ENCODE results near the gene C20orf173. TPM values are rescaled to one million over a fixed set of nuclear protein-coding genes. Genes with fewer than 3 reads are reported as not detected.

The C20orf173 gene
- total RNA-seq, 1 experiment from 2014 or later = not detected

GRCh38 chr20:35556871-35557270 lies 27.4 kb upstream of the C20orf173 start:
- DNase-seq (ENCODE audit: low read depth, low spot score) = no peak
- intact Hi-C loops (cut with micrococcal nuclease) = no loop called here
- Histone ChIP-seq H3K9ac (ENCODE audit: low read length) (no peak overlapping the region), H3K9me3 (ENCODE audit: control insufficient read depth in 1 of 2, insufficient read depth in 1 of 2, low read depth in 1 of 2, low read length in 2 of 2) (no peaks in the 10 kb centered on the region), H3K27me3 (ENCODE audit: insufficient read depth, low read length) (no peaks in the 10 kb centered on the region), H2AFZ (ENCODE audit: low read depth, low read length, poor library complexity, severe bottlenecking) (no peak overlapping the region), H3K9me2 (ENCODE audit: insufficient read depth) (no peaks in the 10 kb centered on the region), H3K4me2 (ENCODE audit: low read length) (no peak overlapping the region), H4K20me1 (ENCODE audit: insufficient read depth) (no peaks in the 10 kb centered on the region), H3K36me3 (ENCODE audit: control insufficient read depth in 1 of 2, insufficient read depth in 2 of 2, low read length in 2 of 2) (peaks cover 29 to 39% of the 10 kb centered on the region in 2 experiments; a peak in 3 of 4 replicates), H3K79me2 (ENCODE audit: insufficient read depth, low read length) (no peaks in the 10 kb centered on the region), H3K4me1 (ENCODE audit: control insufficient read depth in 1 of 2, insufficient read depth in 2 of 2, low read length in 2 of 2) (no peaks in the 10 kb centered on the region; a peak in 1 of 4 replicates), H3K4me3 (replicated peaks in 1 of 2; ENCODE audit: low read depth in 1 of 2, low read length in 2 of 2) (no peak overlapping the region), H3K27ac (ENCODE audit: low read depth, low read length) (no peak overlapping the region)
- BruUV-seq (replicated peaks) = no TSS peak
- CTCF ChIA-PET = no interaction called here
- ATAC-seq = no peak
- TF ChIP-seq CEBPB (IDR thresholded peaks at IDR 0.05; ENCODE audit: low read depth) (no peak), FOSL1 (IDR thresholded peaks at IDR 0.05; ENCODE audit: low read depth) (no peak), EZH2 (IDR thresholded peaks at IDR 0.05) (no peak), CTCF (IDR thresholded peaks at IDR 0.05 in 2 of 3, conservative IDR thresholded peaks at IDR 0.05 in 1 of 3; ENCODE audit: borderline replicate concordance in 1 of 3, insufficient read depth in 1 of 3, low read depth in 2 of 3, low read length in 2 of 3) (no peak), ZFX (IDR thresholded peaks at IDR 0.05) (no peak), REST (IDR thresholded peaks at IDR 0.05; ENCODE audit: low read depth) (no peak), EZH2phosphoT487 (IDR thresholded peaks at IDR 0.05; ENCODE audit: borderline replicate concordance) (no peak), SRF (IDR thresholded peaks at IDR 0.05; ENCODE audit: low read depth) (no peak), JUND (IDR thresholded peaks at IDR 0.05) (no peak)
- POLR2A ChIA-PET = no interaction called here
- RAD21 ChIA-PET (ENCODE audit: low non-redundant PET in 1 of 2, low total read pairs in 2 of 2, uncharacterized antibody in 2 of 2, unreplicated experiment in 2 of 2) = no interaction called here

Measured in HCT116 (cell line).